Stimulated activated CD4-positive, alpha-beta T cell treated with anti-CD3 and anti-CD28 coated beads, Interleukin-4, amount 100 ng/mL, for 1 hour (primary cell): Measurements from ENCODE around the gene DCAF4L1.
A peak's percentile ranks its signal among the peaks of the same experiment; 100 is the strongest.

ENCODE experiments used
- DNase-seq: peaks from one replicate; pipeline ENCODE4 v3.0.0-alpha.2; 2020

DCAF4L1 gene, protein sequence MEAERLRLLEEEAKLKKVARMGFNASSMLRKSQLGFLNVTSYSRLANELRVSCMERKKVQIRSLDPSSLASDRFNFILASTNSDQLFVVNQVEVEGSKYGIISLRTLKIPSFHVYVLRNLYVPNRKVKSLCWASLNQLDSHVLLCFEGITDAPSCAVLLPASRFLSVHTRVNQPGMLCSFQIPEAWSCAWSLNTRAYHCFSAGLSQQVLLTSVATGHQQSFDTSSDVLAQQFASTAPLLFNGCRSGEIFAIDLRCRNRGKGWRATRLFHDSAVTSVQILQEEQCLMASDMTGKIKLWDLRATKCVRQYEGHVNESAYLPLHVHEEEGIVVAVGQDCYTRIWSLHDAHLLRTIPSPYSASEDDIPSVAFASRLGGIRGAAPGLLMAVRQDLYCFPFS

DNA sequence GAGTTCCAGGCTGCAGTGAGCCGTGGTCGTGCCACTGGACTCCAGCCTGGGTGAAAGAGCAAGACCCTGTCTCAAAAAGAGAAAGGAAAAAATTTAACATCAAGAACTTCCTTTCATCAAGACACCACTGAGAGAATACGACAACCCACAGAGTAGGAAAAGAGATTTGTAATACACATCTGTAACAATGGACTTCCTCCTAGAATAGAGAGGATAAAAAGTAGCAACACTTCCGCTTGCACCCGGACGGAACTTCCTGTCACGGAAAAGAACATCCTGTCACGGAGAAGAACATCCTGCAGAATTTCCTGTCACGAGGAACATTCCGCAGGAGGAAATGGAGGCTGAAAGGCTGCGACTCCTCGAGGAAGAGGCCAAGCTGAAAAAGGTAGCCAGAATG is at the start of gene DCAF4L1:
Gene DCAF4L1 (plus strand): TSS at position 301 of the 400 bp plus-strand sequence. CDS start 37 bp downstream, at position 338.
- no peak for DNase-seq

DNA sequence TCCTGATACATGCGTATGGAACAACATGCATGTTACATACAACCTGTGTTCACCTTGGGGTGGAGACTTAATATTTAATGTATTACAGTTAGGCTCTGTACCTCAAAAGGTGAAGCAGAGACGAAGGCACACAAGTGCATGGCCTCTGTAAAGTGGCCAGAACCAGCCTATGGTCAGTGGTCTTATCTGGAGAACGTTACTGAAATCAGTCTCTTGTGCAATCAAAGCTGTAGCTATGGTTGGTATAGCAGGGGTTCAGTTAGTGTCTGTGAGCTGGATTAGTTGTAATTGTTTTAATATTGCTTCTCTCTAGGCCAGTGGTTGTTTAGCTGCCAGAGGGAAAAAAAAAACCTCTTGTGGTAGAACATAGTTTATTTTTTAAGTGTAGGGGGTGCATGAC is 48.6 kb upstream of the DCAF4L1 start:
- no peak for DNase-seq

DNA sequence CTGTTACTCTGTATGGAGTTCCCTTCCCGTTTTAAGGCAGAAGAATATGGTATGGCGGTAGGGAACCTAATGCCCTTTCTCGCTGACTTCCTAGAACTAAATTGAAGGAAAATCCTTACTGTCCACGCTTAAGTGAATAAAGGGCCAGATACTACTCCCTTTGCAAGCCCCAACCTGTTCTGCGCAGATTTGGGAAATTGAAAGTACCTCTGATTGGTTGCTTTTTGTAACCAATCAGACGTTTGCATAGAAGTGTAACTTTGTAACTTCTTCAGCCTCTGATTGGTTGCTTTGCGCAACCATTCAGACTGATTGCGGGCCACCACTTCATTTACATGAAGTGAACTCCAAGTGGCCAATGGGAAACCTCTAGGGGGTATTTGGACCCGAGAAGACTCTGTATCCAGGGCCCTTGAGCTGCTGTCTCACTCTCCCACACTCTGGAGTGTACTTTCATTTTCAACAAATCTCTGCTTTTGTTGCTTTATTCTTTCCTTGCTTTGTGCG is 47.5 kb upstream of the DCAF4L1 start:
- DNase-seq = no peak

DNA sequence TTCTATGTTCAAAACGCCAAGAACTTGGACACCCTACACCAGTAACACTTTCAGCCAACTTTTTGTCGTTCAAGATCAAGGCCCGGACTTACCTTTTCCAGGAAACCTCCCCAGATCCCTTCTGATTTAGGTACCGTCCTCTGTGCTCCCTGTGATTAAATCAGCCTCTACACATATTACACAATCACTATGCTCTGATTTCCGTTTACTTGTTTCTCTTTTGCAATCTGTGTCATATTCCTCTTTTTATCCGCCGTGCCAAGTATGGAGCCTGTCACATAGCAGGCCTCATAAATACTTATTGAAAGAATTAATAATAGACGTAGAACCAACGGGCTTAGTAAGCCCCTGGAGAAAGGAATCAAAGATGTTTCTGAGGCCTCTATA is 47.0 kb upstream of the DCAF4L1 start:
- DNase-seq = no peak

DNA sequence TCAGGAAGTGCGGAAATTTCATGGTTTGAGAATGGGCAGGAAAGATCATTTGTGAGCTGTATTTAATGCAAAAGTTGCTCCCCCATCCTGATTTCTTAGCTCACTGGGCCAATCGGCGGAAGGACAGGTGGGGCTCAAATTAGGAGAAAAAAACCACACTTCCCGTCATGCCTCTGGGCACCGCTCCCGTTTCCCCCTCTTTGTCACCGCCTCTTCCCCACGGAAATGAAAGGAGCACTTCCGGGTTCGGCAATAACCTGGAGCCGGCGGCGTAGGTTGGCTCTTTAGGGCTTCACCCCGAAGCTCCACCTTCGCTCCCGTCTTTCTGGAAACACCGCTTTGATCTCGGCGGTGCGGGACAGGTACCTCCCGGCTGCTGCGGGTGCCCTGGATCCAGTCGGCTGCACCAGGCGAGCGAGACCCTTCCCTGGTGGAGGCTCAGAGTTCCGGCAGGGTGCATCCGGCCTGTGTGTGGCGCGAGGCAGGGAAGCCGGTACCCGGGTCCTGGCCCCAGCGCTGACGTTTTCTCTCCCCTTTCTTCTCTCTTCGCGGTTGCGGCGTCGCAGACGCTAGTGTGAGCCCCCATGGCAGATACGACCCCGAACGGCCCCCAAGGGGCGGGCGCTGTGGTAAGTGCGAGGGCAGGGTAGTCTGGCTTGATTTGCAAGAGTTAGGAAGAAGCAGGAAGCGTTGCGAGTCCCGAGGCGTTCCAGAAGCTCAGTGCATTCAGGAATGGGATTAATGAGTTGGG is 46.5 kb upstream of the DCAF4L1 start, which contains the start of gene TMEM33:
Gene TMEM33 (plus strand): TSS at position 529 of the 751 bp plus-strand sequence. CDS start 56 bp downstream, at position 585.
- DNase-seq = peak; percentile 75

DNA sequence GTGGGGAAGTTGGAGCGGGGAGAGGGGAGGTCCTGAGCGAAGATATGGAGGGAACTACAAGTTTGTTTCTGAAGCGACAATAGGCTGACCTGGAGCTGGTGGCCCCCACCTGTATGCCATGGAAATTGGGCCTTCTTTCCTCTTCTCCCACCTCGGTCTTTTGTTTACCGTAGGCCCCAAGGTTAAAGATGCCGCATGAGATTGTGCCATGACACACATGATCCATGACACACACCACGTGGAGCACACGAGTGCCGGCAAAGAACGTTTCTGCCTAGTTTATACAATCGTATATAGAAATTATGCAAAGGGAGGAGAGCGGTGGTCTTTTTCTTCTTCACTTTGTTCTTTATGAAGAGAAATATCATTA is 45.9 kb upstream of the DCAF4L1 start:
- peak; percentile 27 for DNase-seq

DNA sequence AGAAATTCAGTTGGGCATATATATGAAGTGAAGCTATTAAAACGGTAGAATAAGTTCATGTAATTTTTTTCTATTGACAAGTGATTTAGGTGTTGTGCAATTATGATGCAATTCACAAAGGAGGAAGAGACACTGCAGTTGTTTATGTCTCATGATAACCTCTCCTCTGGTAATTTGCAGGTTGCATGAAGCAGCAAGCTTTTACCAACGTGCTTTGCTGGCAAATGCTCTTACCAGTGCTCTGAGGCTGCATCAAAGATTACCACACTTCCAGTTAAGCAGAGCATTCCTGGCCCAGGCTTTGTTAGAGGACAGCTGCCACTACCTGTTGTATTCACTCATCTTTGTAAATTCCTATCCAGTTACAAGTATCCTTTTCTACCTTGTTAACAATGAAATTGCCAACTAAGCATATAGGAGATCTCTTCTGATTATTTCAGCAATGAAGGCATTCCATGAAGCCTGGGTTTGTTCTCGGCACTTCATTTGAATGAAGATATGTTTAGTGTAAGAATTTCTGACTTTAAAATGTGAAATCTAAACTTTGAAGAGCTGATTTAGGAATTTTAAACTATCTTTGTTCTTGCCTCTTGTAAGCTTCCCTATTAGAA is 42.4 kb upstream of the DCAF4L1 start:
- no peak for DNase-seq

DNA sequence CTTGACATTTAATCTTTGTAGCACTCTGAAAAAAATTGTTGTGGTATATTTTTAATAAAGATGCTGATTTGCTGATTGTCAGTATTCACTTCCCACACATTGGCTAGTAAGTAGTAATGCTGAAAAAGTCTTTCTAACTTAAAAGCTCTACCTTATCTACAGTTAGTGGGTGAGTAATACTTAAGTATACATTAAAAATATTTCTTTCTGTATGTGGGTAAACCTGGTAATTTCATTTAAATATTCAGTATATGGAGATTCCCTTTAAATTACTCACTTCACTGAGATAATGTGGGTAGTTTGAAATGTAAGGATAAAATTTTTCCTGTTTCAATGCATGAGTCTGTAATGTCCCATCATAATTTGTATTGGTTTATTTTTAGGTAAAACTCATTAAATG is 40.7 kb upstream of the DCAF4L1 start:
- no peak for DNase-seq

DNA sequence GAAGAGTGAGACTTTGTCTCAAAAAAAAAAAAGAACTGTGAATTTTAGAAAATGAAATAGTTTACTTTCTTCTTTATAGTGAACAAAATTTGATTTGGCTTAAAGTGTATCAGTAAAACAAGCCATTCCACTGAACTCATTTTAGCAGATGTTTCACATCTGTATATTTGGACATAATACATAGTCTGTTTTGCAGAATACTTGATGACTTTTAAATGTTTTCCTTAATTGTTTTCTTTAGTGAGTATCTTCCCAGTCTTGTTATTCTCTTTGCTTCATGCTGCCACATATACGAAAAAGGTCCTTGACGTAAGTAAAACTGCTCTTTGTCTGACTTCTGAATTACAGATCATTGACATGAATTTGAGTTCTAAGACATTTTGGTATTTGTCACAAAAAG is 38.0 kb upstream of the DCAF4L1 start:
- no peak for DNase-seq

DNA sequence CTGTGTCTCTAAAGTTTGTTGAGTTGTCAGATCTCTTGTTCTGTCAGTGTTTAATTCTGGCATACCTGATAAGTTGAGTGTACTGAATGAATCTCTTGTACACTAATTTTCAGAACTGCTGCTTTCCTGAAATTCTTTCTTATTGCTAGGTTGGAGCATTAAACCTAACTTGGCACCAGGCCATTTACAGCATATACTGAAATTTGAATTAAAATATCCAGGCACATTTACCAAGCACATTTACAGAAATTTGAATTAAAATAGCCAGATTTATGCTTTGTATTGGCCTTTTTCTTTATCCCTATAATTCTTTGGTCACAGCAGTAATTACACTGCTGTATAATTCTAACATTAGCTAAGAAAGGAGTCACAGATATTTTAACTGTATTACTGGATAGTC is 37.5 kb upstream of the DCAF4L1 start:
- no peak for DNase-seq

DNA sequence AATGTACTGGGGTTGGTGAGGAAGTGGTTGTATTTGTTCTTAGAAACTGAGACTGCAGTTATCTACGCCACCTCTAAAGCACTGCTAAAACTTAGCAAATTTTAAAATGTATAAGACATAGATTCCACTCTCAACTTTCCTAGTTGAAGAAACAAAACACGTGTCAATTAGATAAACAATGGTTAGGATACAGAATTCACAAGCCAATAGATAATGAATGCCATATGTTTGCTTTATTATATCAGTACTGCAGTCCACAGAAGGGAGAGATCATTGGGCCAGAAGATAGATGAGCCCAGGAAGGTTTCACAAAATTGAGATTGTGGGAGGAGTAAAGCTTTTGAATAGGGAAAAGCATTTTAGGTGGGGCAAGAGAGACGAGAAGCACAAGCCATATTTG is 32.0 kb upstream of the DCAF4L1 start:
- no peak for DNase-seq

DNA sequence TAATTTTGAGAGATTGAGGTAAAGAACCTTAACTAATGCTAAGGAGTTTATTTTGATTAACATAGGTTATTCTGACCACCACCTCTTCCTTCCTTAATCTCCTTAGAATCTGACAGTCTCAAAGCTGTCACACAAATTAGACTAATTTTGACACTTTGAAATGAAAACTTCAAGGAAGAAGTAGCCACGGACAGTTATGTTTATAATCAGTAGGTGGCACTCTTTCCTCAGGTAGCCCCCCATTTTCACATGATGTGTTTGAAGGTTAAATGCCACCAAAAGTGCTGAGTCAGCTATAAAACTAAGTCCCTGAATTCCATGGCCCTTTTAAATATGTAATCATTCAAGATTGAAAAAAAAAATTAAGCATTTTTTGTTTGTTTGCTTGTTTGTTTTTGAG is 23.9 kb upstream of the DCAF4L1 start:
- no peak for DNase-seq

DNA sequence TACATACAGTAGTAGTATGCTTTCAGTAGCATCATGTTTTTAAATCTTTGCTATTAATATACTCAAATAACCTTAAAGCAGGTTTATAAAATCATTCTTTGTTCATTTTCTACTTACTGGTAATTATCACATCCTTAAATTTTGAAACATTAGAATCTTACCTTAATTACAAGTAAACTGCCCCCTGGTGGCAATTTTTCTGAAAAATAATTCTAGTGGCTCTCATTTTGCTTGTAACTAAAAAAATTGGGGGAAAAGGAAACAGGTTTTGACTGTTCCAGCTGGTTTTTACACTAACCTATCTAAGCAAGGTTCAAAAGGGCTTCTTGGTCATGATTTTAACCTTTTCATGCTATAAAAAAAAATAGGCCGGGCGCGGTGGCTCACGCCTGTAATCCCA is 18.5 kb upstream of the DCAF4L1 start:
- no peak for DNase-seq

DNA sequence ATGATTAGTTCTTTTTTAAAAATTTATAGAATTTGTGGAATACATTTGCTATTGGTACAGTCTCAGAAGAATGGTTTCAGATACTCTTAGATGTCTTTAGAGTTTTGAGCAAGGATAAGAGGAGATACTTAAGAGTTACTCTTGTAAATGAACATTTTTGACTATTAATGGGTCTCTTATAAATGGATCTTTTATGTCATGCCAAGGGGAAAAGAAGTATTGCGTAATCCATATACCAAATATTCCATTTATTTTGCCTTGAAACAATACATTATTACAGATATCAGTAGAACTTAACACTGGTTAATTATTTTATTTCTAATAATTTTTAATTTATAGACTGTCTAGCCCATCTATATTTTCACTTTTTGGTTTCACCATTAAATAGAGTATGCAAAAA is 17.2 kb upstream of the DCAF4L1 start:
- DNase-seq = no peak

DNA sequence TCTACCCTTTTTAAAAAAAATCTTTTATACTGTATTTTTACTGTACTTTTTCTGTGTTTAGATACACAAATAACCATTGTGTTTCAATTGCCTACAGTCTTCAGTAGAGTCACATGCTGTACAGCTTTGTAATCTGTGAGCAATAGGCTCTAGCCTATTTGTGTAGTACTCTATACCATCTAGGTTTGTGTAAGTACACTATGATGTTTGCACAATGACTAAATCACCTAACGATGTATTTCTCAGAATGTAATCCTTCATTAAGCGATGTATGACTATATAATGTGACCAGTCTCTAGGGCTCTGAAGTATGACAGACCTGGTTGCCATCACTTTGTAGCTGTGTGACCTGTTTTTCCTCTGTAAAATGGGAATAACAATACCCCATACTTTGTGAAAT is 14.2 kb upstream of the DCAF4L1 start:
- no peak for DNase-seq

DNA sequence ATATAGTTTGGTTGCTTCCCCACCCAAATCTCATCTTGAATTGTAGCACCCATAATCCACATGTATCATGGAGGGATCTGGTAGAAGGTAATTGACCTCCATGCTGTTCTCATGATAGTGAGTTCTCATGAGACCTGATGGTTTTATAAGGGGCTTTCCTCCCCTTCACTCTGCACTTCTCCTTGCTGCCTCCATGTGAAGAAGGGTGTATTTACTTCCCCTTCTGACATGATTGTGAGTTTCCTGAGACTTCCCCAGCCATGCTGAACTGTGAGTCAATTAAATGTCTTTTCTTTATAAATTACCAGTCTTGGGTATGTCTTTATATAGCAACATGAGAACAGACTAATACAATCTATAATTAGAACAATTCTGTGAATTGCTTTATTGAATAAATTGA is 11.9 kb upstream of the DCAF4L1 start:
- no peak for DNase-seq

DNA sequence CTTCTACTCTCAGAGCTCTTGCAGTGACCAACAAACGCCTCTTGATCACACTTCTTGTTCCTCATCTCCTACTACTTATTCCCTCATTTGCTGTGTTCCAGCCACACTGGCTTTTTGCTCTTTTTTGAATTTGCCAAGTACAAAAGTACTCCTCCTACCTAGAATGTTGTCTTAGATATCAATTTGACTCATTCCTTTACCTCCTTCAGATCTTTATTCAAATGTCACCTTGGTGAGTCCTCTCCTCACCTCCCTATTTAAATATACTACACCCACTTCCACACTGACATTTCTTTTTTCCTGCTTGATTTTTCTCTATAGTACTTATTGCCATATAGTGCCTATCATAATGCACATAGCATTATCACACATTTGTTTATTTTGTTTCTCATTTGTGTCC is 6.2 kb upstream of the DCAF4L1 start:
- no peak for DNase-seq

DNA sequence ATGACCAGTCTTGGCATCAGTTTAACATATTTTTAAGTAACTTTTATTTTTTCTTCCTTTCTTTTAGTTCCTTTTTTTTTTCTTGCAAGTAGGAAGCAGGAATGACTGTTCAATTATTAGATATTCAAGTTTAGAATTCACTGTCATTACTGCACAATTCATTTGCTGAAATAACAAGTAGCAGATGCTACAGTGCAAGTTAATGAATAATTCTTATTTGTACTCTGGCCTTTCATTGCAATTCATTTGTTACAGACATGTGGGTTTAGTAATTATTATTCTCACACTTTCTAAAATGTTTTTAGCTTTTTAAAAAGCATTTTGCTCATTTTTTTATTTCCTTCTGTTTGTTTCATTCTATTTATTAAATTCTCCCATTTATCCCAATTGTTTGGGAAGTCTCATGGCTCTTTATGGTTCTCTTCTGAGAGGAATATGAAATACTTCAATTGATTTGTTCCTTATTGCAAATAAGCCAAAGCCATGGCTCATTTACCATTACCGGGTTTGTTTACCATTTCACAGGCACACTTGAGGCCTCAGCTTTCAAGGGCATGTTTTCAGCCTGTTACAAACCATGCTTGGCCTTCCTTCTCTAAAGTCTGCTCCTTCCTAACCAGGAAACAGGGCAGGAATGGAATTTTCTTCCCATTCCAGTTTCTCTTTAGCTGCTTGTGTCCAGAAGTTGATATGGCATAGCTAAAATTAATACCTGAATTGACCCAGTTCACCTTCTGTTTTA is 4.6 kb upstream of the DCAF4L1 start:
- no peak for DNase-seq

DNA sequence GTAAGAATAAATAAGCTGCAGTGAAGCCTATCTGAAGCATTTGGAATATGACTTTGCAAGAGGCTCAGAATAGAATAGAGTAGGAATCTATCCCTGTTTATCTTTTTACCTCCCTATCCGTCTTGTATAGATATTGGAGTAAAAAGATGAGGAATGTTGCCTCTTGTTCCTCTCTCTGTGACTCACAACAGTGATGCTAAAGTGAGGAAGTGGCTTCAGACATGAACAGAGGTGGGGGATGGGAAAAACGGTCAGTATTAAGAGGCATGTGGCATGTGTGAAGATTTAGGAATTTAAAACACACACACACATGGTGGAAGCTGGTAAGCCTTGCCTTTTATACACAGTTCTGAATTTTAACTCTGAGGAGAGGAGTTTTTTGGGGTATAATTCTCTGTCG is 3.8 kb upstream of the DCAF4L1 start:
- DNase-seq = no peak

DNA sequence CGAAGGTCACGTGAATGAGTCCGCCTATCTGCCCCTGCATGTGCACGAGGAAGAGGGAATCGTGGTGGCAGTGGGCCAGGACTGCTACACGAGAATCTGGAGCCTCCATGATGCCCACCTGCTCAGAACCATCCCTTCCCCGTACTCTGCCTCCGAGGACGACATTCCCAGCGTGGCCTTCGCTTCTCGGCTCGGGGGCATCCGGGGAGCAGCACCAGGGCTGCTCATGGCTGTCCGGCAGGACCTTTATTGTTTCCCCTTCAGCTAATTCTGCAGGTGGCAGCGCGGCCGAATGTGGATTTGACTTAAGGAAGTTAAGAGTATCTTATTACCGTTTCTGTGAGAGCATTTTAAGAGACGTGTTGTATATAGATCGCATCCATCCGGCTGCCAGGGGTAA is 1.2 kb downstream of the DCAF4L1 start:
- DNase-seq = no peak

DNA sequence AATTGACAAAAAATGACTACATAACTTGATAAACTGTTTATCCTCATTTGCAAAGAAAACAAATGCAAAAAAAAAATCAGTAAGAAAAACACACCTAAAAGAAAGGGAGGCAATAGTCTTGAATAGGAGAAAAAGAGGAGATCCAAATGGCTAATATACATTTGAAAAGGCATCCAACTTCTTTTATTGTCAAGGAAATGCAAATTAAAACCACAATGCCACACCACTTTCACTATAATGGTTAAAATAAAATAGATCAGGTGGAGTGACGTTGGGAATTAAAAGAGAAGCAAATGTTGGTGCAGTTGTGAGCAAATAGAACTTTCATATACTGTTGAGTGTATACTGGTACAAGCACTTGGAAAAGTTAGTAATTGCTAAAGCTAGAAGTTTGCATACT is 3.6 kb downstream of the DCAF4L1 start:
- no peak for DNase-seq

DNA sequence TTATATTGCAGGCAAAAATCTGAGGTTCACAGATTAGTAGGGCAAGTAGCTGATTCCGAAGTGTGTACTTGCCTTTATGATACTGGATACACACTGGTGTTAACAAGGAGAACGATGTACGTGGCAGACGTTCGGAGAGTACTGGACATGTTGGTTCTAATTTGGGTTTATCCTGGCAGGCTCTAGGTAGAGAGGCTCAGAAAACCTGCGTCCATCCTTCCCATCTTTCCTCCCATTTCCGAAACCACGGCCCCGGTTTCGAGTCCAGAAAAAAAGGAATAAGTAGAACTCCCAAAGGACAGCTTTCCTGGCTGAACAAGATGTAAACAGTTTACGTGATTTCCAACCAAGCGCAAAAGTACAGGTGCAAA is 8.4 kb downstream of the DCAF4L1 start:
- no peak for DNase-seq
